Measurements from ENCODE around the gene DMAC2. TPM values are rescaled to one million over a fixed set of nuclear protein-coding genes. Genes with fewer than 3 reads are reported as not detected.
"Not testable (repeated sequence)": the region's sequence is repeated elsewhere in the genome, so short reads cannot be mapped to it uniquely, and the experiment has no call there.

DMAC2 gene
- polyA plus RNA-seq, 4 donors, result 37.2 to 65.0 (median 54.2) TPM

DNA sequence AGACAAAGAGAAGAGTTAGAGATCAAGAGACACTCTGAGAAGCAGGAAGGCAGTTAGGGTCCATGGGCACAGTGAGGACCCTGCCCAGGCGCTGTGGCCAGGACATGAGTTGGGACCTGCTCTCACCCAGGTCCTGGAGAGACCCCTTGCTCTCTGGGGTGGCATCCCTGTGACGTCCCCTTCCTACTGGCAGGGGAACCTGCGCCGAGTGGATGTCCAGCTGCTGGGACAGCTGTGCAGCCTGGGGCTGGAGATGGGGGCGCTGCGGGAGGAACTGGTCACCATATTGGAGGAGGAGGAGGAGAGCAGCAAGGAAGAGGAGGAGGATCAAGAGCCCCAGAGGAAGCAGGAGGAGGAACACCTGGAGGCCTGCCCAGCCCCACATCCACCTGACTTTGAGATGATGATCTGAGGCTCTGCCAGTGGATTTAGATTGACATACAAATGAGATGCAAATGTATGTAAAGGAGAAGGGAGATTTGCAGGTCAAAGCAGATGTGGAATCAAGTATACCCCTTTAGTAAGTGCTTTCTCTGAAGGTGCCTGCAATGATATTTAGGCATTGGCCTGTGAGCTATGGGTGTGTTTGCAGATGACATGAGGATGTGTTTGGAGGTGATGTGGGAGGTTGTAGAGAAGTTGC is 4.2 kb upstream of the DMAC2 start:
- DNase-seq (ENCODE audit: low read depth in 4 of 4, low spot score in 3 of 4), result no peak

DNA sequence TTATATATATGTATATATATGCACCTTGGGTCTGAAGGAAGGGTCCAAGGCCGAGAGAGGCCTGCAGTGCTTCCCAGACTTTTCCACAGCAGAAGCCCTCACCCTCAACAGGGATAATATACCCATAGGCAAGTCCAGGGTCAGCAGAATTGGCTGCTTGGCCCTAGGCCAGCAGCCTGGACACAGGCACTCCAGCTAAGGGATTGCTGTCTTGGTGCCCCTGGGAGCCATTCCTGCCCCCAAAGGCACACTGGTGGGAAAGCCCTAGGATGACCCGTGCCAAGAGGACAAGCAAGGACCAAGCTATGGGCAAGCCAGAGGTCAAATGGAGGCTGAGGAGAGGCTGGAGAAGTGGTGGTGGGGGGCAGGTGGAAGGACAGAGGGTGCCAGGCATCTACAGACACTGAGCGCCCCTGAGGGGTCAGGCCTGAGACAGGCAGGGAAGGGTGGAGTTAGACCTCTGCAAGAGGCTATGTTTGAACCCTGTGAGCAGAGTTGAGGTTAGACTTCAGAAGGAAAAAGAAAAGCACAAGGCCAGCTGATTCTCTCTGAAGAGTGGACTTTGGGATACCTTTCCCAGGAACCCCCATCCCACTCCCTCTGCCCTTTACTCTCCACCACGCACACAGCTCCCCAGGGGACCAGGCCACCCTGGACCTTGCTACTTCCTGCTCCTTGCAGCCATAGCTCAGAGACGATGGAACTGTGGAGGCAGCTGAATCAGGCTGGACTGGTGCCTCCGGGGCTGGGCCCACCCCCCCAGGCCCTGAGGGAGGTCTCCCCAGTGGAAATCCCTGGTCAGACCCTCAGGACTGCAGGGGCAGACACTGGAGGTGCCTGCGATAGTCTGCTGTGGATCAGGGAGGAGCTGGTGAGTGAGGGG is 3.0 kb upstream of the DMAC2 start, which contains the start of gene ERICH4:
TSS of gene ERICH4 (plus strand) at position 684 of the 883 bp plus-strand sequence. CDS start at position 698, 14 bp downstream.
- no peak for DNase-seq (ENCODE audit: low read depth in 4 of 4, low spot score in 3 of 4)

- DNase-seq (ENCODE audit: low read depth in 4 of 4, low spot score in 3 of 4), result no peak
Observed at GRCh38 chr19:41441321-41441945, 1.7 kb upstream of the DMAC2 start.

DNA sequence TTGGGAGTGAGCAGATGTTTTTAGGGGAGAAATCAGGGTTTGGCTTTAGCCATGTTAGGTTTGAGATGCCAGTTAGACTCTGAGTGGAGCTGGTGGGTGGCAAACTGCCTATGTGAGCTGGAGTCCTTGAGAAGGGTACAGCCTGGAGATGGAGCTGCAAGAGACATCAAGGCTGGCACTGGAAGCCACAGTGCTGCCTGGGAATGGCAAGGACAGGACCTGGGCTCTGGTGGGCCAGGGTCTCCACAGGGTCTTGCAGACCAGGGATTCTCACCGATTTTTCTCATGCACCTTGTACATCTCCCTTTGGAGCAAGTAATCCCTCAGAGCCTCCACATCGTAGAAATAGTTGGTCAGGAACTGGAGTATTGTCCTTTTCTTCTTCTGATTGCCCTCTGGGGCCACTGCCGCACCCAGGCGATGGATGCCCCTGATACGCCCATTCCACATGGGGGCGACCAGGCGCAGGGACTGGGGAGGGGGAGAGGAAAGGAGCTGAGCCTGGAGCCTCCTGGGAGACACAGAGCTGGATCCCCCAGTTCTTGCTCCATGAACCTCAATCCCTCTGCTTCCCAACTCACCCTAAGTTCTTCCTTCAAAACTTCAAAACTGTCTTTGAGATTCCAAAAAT is 1.7 kb downstream of the DMAC2 start:
- DNase-seq (ENCODE audit: low read depth in 4 of 4, low spot score in 3 of 4), result no peak

DNA sequence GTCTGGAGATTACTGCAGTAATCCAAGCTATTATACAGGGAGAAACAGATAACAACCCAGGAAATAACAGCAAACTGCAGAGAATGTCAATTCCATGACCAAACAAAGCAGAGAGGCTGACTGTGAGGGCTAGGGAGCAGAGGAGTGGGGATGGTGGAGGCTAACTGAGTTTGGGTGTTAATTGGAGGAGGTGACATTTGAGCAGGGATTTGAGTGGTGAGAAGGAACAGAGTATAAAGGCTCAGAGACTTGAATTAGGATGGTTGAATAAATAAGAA is 3.1 kb downstream of the DMAC2 start:
- no peak for DNase-seq (ENCODE audit: low read depth in 4 of 4, low spot score in 3 of 4)

GRCh38 chr19:41435936-41436673 is 3.6 kb downstream of the DMAC2 start:
- DNase-seq (ENCODE audit: low read depth in 4 of 4, low spot score in 3 of 4), result no peak

- DNase-seq (ENCODE audit: low read depth in 4 of 4, low spot score in 3 of 4), result not testable (repeated sequence)
Observed at GRCh38 chr19:41435376-41435775, 4.3 kb downstream of the DMAC2 start.

GRCh38 chr19:41434450-41434849 is 5.3 kb downstream of the DMAC2 start:
- DNase-seq (ENCODE audit: low read depth in 4 of 4, low spot score in 3 of 4), result no peak

DNA sequence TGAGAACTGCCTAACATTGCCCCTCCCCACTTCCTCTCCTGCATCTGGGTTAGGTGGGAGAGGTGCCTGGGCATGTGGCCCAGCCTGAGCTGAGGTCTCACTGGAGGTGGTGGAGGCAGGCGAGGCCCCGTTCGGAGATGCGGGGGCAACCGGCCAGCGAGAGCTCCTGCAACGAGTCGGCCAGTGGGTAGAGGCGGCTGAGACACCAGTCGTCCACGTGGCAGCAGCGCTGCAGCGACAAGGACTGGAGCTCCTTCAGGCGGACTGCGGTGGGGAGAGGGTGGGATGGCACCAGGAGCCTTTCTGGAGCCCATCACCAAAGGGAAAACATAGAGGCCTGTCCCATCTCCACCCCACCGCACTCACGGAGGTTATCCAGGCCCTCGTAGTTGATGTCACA is 6.5 kb downstream of the DMAC2 start:
- DNase-seq (ENCODE audit: low read depth in 4 of 4, low spot score in 3 of 4), result no peak

GRCh38 chr19:41431426-41432386 is 8.0 kb downstream of the DMAC2 start:
- no peak for DNase-seq (ENCODE audit: low read depth in 4 of 4, low spot score in 3 of 4)

- DNase-seq (ENCODE audit: low read depth in 4 of 4, low spot score in 3 of 4), result no peak
Observed at GRCh38 chr19:41430922-41431321, 8.8 kb downstream of the DMAC2 start.

- no peak for DNase-seq (ENCODE audit: low read depth in 4 of 4, low spot score in 3 of 4)
Observed at GRCh38 chr19:41428481-41428859, 11.2 kb downstream of the DMAC2 start.

GRCh38 chr19:41427647-41428480 is 11.8 kb downstream of the DMAC2 start:
- DNase-seq (ENCODE audit: low read depth in 4 of 4, low spot score in 3 of 4), result no peak

GRCh38 chr19:41426952-41427646 is 12.6 kb downstream of the DMAC2 start, which contains the start of gene B3GNT8:
Gene B3GNT8, minus strand, starts transcription at chr19:41427374. Its CDS starts 596 bp downstream, at chr19:41426778.
- peak; percentile 51 to 59 (median 57) for DNase-seq (ENCODE audit: low read depth in 4 of 4, low spot score in 3 of 4)

DNA sequence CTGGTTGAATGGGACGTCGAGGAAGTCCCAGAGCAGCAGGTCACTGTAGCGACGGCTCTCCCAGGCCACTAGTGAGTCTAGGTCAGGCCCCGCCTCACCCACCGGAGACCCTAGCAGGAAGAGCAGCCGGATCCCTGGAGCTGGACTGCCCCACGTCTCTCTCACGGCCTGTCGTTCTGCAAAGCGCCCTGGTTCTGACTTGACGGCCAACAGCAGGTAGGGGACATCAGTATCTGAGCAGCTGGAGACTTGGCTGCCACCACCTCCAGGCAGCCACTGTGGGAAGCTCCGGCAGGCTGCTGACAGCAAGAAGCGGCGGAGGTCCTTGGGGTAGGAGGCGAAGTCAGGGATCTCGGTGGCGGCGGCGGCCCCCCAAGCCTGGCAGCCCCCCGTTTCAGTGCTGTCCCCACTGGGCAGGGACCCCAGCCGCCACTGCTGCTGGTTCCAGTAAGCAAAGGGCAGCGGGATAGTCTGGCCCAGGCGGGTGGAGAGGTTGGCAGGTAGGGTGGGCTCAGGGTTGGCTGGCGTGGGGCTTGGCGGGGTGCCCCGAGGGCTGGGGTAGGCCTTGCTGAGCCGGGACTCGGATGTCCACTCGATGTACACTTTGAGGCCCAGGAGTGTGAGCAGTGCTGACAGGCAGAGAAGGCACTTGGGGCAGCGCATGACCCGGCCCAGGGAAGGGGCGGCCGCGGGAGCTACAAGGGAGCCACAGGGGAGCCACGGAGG is 13.4 kb downstream of the DMAC2 start:
- DNase-seq (ENCODE audit: low read depth in 4 of 4, low spot score in 3 of 4), result no peak

DNA sequence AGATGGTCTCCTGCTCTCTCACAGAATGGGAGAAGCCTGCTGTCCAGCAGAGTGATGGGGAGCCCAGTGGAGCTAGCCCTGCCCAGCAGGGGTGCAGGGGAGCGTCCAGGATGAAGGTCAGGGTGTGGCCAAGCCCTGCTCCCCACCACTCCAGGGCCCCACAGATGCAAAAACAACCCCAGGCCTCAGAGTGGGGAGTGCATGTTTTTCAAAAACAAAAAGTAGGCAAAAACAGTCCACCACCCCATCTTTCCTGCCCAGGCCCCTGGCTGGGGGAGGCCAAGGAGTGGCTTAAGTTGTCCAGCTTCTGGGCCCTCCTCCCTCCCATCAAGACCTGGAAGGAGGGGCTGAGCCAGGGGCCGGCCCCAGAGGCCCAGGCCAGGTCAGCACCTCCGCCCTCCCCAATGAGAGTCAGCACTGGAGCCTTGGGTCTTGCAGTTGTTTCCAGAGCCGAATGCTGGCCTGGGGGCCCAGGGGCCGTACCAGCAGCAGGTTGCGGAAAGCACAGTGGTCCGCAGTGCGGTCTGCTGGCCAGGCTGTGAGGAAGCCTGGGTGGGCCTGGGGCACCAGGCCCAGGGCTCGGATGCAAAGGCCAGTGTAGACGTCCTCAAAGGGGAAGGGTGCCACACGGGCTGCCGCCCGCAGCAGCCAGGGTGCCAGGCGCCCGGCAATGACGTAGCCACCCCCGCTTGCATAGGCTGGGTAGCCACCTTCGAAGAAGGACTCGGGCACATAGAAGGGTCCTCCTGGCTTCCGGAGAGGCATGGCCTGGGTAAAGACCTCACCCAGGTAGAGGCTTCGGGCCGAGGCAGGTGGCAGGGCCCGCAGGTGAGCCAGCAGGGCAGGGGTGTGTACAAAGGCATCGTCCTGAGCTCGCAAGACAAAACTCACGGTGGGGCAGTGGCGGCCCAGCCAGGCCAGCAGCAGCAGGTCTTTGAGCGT is 14.3 kb downstream of the DMAC2 start:
- no peak for DNase-seq (ENCODE audit: low read depth in 4 of 4, low spot score in 3 of 4)
